GM15510 (cell line): ENCODE data around the gene BACE1.

Source experiments
- POLR2A ChIP-seq: IDR thresholded peaks from 3 replicates; pipeline ENCODE4 v1.6.1; 2011; ENCODE audit warnings: borderline replicate concordance; ENCODE audit not compliant: insufficient read length; ENCODE audit errors: extremely low read depth

The BACE1 gene

DNA sequence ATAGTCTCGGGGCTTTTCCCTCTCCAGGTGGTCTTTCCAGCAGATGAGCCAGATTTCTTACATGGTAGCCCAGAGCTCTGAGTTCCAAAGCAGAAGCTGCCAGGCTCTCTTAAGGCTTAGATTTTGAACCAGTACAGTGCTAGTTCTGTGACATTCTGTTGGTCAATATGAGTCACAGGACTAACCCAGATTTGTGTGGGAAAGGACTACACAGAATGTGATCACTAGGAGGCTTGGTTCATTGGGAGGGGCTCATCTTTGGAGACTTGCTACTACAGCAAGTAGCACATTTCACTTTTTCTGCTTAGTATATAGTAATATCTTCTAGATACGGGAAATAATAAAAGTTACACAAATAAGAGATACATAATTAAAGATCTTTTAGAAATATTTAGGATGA, 59.5 kb downstream of the BACE1 start:
- TF ChIP-seq POLR2A: no peak

GRCh38 chr11:117255966-117256365, 60.1 kb downstream of the BACE1 start:
- no peak for TF ChIP-seq POLR2A

DNA sequence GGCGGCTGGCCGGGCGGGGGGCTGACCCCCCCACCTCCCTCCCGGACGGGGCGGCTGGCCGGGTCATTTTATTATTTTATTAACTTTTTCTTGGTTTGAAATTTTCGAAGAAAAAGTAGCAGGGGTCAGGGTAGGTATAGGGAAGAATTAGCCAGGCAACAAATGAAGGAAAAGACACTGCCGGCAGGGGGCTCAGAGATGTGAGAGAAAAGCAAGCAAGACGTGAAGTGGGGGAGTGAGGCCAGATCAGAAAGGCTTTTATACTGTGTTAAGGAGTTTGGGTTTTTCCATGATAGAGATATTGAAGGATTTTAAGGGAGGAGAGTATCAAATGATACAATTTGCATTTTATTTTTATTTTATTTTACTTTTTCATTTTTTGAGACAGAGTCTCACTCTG, 64.5 kb downstream of the BACE1 start:
- no peak for TF ChIP-seq POLR2A

- TF ChIP-seq POLR2A: no peak
Measured at GRCh38 chr11:117249571-117249970, 66.5 kb downstream of the BACE1 start.

DNA sequence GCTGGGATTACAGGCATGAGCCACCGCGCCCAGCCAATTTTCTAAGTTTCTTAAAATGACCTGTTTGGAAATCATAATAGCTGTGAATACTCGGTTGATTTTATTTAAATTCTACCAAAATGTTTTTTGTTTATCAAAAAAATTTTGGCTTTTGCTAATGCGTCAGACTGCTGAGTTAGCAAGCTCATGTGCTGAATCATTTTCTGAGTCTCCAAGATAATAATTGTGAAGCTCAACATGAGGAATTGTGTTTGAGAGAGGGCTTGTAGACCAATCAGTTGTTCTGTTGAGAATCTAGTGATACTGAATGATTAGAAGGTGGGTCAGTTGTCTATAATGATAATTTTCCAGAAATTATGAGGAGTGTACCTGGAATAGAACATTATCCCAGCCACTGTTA, 67.7 kb downstream of the BACE1 start:
- TF ChIP-seq POLR2A: no peak

GRCh38 chr11:117239295-117239694, 76.8 kb downstream of the BACE1 start:
- TF ChIP-seq POLR2A: no peak

DNA sequence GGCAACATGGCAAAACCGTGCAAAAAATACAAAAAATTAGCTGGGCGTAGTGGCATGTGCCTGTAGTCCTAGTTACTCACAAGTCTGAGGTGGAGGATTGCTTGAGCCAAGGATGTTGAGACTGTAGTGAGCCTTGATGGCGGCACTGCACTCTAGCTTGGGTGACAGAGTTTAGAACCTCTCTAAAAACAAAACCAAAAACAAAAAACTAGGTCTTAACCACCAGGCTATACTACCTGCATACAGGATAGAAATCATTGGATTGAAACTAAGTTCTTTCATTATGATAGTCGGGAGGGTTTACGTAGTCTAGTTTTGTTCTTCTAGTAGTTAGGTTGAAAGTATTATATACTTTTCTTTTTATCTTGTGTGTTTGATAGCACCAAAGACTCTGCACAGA, 77.8 kb downstream of the BACE1 start:
- no peak for TF ChIP-seq POLR2A
